Measurements from ENCODE around the gene CRBN. TPM values are rescaled to one million over a fixed set of nuclear protein-coding genes. Genes with fewer than 3 reads are reported as not detected.
A peak's percentile ranks its signal among the peaks of the same experiment; 100 is the strongest.

Gene CRBN
- total and polyA plus RNA-seq, 9 of the 15 experiments (the other 6 are each of a cell fraction or from before 2014, with no cell fraction given), result 40.8 to 331 (median 57.4) TPM

GRCh38 chr3:3179407-3180094 lies at the start of gene CRBN (continued):
- TF ChIP-seq, protein P1, sequence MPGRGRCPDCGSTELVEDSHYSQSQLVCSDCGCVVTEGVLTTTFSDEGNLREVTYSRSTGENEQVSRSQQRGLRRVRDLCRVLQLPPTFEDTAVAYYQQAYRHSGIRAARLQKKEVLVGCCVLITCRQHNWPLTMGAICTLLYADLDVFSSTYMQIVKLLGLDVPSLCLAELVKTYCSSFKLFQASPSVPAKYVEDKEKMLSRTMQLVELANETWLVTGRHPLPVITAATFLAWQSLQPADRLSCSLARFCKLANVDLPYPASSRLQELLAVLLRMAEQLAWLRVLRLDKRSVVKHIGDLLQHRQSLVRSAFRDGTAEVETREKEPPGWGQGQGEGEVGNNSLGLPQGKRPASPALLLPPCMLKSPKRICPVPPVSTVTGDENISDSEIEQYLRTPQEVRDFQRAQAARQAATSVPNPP (IDR thresholded peaks at IDR 0.05; ENCODE audit: borderline replicate concordance, insufficient read depth, insufficient read length), result no peak
- TF ChIP-seq, protein P2, sequence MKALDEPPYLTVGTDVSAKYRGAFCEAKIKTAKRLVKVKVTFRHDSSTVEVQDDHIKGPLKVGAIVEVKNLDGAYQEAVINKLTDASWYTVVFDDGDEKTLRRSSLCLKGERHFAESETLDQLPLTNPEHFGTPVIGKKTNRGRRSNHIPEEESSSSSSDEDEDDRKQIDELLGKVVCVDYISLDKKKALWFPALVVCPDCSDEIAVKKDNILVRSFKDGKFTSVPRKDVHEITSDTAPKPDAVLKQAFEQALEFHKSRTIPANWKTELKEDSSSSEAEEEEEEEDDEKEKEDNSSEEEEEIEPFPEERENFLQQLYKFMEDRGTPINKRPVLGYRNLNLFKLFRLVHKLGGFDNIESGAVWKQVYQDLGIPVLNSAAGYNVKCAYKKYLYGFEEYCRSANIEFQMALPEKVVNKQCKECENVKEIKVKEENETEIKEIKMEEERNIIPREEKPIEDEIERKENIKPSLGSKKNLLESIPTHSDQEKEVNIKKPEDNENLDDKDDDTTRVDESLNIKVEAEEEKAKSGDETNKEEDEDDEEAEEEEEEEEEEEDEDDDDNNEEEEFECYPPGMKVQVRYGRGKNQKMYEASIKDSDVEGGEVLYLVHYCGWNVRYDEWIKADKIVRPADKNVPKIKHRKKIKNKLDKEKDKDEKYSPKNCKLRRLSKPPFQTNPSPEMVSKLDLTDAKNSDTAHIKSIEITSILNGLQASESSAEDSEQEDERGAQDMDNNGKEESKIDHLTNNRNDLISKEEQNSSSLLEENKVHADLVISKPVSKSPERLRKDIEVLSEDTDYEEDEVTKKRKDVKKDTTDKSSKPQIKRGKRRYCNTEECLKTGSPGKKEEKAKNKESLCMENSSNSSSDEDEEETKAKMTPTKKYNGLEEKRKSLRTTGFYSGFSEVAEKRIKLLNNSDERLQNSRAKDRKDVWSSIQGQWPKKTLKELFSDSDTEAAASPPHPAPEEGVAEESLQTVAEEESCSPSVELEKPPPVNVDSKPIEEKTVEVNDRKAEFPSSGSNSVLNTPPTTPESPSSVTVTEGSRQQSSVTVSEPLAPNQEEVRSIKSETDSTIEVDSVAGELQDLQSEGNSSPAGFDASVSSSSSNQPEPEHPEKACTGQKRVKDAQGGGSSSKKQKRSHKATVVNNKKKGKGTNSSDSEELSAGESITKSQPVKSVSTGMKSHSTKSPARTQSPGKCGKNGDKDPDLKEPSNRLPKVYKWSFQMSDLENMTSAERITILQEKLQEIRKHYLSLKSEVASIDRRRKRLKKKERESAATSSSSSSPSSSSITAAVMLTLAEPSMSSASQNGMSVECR (CRISPR knock-in tag; IDR thresholded peaks at IDR 0.05), result peak; percentile 73; the same call in 1 of the 2 replicates
- TF ChIP-seq SRF (CRISPR knock-in tag; IDR thresholded peaks at IDR 0.05), result peak in 1 of 2 experiments; percentile 79; a peak in 1 of 4 replicates
- TF ChIP-seq NFXL1 (CRISPR knock-in tag; IDR thresholded peaks at IDR 0.05), result no peak
- TF ChIP-seq, protein P3, sequence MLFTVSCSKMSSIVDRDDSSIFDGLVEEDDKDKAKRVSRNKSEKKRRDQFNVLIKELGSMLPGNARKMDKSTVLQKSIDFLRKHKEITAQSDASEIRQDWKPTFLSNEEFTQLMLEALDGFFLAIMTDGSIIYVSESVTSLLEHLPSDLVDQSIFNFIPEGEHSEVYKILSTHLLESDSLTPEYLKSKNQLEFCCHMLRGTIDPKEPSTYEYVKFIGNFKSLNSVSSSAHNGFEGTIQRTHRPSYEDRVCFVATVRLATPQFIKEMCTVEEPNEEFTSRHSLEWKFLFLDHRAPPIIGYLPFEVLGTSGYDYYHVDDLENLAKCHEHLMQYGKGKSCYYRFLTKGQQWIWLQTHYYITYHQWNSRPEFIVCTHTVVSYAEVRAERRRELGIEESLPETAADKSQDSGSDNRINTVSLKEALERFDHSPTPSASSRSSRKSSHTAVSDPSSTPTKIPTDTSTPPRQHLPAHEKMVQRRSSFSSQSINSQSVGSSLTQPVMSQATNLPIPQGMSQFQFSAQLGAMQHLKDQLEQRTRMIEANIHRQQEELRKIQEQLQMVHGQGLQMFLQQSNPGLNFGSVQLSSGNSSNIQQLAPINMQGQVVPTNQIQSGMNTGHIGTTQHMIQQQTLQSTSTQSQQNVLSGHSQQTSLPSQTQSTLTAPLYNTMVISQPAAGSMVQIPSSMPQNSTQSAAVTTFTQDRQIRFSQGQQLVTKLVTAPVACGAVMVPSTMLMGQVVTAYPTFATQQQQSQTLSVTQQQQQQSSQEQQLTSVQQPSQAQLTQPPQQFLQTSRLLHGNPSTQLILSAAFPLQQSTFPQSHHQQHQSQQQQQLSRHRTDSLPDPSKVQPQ (CRISPR knock-in tag; IDR thresholded peaks at IDR 0.05; ENCODE audit: borderline replicate concordance), result no peak
- peak; percentile 25; the same call in 1 of the 2 replicates for TF ChIP-seq ZBTB33 (CRISPR knock-in tag; IDR thresholded peaks at IDR 0.05)
- TF ChIP-seq PBX2 (CRISPR knock-in tag; IDR thresholded peaks at IDR 0.05; ENCODE audit: low read depth), result no peak
- no peak for TF ChIP-seq PBX2 (tag; conservative IDR thresholded peaks at IDR 0.05; ENCODE audit: low read depth)
- peak; percentile 83; the same call in 1 of the 2 replicates for TF ChIP-seq SREBF1 (IDR thresholded peaks at IDR 0.05; ENCODE audit: borderline replicate concordance, low read depth, low read length)
- no peak for TF ChIP-seq ETV6 (IDR thresholded peaks at IDR 0.05; ENCODE audit: borderline replicate concordance in 1 of 2, low read depth in 2 of 2, low read length in 1 of 2)
- no peak for TF ChIP-seq ETV6 (CRISPR knock-in tag; IDR thresholded peaks at IDR 0.05; ENCODE audit: borderline replicate concordance)
- TF ChIP-seq PTBP1 (IDR thresholded peaks at IDR 0.05; ENCODE audit: low read depth, low read length), result no peak
- TF ChIP-seq RAD51 (IDR thresholded peaks at IDR 0.05; ENCODE audit: borderline replicate concordance, low read depth), result no peak

Measured in K562 (cell line).